ENCODE data around the gene XIRP2.

GRCh38 chr2:167057446-167057845 lies 169.2 kb downstream of the XIRP2 start:
- TF ChIP-seq POLR2A (IDR thresholded peaks at IDR 0.05) (no peak), CTCF (IDR thresholded peaks at IDR 0.05 in 4 of 5, conservative IDR thresholded peaks at IDR 0.05 in 1 of 5) (no peak)
